Renal pelvis (tissue), 4 donors: ENCODE results near the gene LRTM2. TPM values are rescaled to one million over a fixed set of nuclear protein-coding genes. Genes with fewer than 3 reads are reported as not detected.
"Not testable (repeated sequence)": the region's sequence is repeated elsewhere in the genome, so short reads cannot be mapped to it uniquely, and the experiment has no call there.

Experiments used
- DNase-seq: peaks from one replicate; pipeline ENCODE4 v3.0.0-alpha.2; 2013
- polyA plus RNA-seq, 3 donors: library from polyadenylated mRNA; unstranded; fragments of 120-200 nt; gene quantifications; one replicate each; pipeline ENCODE4 v1.2.1, GENCODE V29; 2013; ENCODE audit not compliant: insufficient read length in 3 of 3

The LRTM2 gene
- polyA plus RNA-seq, 3 donors, result 0.13 to 0.75 (median 0.67) TPM

DNA sequence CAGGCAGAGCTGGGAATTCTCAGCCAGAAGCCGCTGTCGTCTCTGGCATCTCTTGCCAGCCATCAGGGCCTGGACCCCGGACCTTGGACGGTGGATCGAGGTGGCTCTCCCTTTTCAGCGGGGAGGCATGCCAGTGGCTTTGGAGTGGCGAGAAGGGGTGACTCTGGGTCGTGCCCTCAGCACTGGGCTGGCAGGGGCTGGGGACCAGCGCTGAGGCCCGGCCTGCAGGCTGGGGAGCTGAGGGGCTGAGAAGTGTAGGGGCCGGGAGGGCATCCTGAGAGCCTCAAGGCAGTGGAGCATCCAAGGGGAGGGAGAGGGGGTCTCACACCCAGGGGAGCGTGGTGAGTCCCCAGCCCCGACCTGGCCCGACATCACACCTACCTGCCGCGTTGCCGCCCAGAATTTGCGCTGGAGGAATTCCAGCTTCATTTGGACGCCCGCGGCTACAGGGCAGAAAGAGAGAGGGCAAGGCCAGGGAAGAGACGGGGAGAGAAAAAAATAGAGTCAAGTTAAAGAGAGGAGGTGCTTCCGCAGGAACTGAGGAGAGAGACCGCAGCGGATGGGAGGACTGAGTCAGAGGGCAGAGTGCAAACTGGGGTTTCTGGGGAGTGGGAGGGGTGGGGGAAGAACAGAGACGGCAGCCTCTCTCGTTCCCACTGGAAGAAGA is 9.0 kb upstream of the LRTM2 start:
- no peak for DNase-seq

DNA sequence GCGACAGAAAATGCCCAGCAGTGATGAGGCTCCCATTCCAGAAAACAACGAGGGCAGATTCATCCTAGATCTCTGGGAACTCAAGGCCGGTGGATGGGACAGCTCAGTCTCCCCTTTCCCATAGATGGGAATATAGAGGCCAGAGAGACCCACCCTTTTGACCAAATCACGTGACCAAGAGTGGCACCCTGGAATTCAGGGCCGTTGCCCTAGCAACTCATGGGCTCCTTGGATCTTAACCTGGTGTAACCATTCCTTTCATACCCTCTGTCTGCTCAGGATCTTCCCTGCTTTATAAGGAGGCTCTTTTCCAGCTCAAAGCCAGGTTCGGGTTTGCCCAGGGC is 8.4 kb upstream of the LRTM2 start:
- DNase-seq, result no peak

DNA sequence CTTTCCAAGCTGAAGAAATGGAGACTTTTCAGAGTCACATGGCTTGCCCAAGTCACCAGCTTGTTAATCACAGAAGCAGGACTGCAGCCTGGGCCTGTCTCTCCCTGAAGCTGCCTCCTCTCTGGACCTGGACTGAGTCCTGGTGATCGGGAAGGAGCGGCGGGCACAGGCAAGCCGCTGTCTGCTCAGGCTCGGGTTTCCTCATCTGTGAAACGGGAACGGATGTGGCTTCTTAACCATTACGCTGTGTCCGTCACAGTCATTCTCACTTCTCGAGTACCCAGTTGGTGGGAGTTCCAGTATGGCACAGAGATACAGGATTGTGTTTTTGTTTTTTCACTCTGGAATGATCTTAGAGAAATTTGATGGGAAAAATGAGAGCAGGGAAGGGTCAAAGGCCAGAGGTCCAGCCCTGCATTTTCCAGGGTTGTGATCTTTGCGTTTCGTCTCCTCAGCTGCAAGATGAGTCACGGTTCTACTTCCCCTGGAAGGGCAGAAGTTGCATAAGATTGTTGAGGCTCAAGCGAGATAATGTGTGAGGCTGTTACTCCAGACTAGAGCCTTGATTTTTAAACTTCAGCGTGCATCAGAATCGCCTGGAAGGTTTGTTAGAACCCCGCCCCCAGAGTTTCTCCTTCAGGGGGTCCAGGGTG is 7.6 kb upstream of the LRTM2 start:
- DNase-seq, result no peak

DNA sequence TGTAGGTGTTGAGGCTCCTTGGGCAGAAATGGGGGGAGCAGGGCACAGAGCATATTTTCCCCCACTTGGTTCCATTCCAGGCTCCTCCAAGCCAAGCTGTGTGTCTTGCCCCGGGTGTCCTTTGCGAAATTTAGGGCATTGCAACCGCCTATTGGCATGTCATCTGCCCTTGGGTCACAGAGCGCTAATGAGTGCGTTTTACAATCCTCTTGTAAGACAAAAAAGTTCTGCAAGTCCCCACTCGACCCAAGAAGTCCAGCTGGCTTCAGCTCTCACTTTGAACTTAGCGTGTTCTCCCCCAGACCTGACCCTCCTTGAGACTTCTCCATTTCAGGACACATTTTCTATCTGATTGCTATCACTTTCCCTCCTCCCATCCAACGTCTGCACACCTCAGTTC is 6.1 kb upstream of the LRTM2 start:
- DNase-seq, result no peak

DNA sequence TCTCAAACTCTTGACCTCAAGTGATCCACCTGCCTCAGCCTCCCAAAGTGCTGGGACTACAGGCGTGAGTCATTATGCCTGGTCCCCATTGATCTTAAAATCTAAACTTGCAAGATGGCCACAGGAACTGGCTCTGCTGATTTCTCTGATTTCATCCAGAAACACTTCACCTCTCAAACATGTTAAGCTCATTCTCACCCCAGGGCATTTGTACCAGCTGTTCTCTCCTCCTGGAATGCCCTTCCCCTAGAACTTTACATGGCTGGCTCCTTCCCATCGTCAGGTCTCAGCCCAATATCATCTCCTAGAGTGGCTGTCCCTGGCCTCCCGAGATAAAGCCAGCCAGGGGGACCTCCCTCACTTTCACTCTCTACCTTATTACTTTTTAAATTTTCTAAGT is 5.3 kb upstream of the LRTM2 start:
- DNase-seq, result no peak

DNA sequence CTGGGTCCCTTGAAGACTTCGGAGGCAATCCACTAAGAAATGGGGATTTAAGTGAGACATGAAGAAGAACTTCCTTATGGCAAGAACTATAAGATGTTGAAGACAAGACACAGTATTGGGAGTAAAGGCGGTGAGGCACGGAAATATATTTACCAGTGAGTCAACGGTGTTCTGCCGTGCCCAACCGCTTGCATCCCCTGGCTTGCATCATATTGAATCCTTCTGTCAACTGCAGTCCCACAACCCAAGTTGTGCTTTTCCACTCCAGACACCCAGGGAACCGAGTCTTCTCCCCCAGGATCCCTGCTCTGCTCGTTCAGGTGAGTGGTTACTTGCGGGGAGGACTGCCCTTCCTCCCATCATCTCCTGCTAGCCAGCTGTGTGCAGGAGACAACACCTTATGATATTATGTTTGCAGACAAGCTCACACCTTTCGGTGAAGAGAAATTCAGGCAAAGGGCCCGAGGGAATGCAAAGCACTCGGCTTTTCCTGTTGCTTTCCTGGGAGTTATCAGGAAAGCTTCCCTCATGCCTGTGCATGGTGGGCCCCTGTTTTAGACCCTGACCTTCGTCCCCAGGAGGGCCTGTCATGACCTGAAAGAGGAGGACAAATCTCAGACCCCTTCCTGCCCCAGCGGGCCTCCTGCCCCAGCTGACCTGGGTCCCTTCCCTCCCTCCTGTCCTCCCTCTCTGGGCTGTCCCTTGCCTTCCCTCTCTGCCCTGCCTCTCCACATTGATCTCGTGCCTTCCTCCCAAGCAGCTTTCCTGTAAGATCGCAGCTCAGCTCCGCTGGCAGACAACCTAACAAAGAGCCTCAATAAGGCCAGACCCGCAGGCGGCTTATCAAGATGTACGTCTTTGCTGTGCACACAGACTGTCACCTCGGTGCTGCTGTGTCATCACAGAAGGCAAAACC is 4.3 kb upstream of the LRTM2 start:
- no peak for DNase-seq

DNA sequence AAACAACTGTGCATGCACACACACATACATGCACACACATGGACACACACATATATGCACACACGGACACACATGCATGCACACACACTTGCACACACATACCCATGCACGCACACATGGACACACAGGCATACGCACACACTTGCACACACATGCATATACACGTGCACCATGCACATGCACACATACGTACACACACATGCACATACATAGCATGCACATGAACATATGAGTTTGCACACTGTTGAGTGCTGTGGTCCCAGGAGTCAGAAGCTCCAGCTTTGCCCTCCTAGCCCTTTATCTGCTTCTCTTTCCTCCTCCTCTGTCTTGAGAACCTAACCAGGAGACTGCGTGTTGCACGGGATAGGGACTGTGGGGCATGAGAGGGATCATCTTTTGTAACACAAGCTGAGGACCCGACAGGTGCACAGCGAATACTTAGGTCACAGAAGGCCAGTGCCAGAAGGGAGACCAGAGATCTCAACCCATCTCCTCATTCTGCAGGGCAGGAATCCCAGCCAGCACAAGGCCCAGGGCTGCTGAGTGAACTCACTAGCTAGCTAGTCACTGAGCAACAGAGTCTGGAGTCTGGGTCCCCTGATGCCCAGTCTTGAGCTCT is 3.5 kb upstream of the LRTM2 start:
- DNase-seq, result no peak

DNA sequence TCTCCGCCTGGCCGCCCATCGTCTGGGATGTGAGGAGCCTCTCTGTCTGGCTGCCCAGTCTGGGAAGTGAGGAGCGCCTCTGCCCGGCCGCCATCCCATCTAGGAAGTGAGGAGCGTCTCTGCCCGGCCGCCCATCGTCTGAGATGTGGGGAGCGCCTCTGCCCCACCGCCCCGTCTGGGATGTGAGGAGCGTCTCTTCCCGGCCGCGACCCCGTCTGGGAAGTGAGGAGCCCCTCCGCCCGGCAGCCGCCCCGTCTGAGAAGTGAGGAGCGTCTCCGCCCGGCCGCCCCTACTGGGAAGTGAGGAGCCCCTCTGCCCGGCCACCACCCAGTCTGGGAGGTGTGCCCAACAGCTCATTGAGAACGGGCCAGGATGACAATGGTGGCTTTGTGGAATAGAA is 2.4 kb upstream of the LRTM2 start:
- DNase-seq, result not testable (repeated sequence)

DNA sequence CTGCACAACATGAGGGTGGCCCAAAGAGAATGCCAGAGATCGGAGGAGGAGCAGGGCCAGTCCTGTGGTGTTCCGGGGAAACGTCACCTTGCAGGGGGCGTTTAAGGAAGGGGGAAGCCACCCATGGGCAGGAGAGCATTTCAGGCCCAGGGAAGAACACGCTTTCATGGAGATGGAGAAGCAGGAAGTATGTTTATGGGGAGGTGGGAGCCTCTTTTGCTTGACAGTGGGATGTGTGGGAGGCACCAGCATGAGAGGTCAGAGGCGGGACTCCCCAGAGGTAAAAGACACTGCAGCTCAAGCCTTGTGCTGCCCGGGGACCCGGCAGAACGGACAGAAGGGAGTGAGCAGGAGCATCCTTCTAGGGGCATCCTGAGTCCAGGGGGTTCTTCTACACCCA is 1.3 kb upstream of the LRTM2 start:
- DNase-seq, result no peak

DNA sequence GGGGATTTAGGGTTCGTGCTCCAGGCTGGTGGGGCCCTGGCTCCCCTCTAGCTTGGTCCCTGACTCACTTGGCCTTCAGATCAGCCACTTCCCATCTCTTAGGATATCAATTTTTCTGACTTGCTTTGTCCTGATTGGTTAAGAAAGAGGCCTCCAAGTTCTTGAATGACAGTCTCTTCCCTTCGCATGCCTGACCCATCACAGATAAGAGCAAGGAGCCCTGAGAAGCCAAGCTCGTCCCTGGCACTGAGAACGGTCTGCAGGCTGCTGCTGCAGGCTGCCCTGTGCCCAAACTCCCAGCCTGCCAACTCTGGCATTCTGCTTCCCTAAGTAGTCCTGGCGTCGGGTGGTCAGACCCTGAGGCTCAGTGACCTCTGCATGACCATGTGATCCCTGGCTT is 794 bp upstream of the LRTM2 start:
- DNase-seq, result no peak

DNA sequence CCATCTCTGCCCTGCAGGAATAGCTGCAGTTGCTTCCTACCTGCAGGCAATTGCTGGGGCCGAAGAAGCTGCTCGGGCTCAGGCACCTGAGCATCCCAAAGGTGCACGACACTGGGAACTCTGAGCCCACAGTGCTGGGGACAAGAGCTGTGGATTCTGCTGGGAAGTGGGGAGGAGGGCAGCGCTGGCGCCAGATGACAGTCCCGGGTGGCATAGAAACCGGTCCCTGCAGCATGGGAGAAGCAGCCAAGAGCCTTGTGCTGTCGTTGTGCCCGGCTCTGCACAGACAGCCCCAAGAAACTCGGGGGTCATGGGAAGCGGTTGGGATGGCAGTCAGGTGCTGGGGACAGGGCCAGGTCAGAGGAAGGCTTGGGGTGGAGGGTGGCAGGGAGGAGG is 529 bp downstream of the LRTM2 start:
- no peak for DNase-seq

DNA sequence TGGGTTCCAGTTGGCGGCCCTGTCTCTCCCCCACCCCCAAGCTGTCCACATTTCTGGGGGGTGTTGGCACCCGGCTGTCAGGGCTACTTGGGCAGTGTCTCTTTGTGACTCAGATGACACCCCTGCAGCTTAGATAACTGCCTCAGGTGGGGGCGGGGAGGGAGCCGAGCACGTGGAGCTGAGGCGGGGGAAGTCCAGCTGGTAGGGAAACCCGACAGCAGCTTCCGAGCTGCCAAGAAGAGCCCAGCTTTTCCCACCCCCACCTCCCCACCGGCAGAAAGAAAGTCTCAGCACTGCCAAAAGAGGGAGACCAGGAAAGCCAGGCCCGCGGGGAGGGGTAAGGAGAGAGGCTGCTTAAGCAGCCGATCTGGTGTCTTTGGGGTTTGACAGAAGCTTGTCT is 1.4 kb downstream of the LRTM2 start:
- DNase-seq, result no peak

DNA sequence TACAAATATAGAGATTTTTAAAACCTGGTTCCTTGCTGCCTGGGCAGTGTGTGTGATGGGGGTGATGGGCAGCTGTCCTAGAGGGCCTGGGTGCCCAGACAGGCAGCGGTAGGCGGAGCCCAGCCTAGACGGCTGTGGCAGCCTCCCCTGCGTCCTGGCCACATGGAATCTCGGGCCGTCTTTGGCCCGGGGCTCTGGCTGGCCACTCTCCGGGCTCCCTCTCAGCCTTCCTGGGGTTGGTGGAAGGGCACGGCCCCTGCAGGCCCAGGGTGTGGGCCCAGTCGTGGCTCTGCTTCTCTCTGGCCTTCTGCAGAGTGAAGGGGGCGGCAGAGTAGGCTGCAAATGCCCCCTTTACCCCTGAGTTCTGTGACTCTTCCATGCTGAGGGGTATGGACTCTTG is 2.3 kb downstream of the LRTM2 start:
- DNase-seq, result no peak

DNA sequence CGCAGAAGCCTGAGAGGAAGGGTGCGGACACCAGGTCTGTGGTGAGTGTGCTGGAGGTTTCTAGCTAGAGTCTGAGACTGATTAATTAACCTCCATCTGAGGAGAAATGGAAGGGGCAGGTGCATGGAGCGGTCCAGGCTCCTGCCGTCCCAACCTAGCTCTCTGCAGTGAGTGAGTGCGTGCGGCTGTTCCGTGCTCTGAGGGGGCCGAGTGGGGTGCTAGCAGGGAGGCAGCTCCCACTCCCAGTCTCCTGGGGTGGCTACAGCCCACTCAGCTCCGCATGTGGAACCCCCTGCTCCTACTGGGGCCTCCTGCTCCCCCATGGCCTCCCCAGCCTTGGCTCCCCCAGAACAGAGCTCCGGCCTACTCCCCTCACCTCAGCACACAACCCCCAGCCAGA is 2.9 kb downstream of the LRTM2 start:
- DNase-seq, result no peak

DNA sequence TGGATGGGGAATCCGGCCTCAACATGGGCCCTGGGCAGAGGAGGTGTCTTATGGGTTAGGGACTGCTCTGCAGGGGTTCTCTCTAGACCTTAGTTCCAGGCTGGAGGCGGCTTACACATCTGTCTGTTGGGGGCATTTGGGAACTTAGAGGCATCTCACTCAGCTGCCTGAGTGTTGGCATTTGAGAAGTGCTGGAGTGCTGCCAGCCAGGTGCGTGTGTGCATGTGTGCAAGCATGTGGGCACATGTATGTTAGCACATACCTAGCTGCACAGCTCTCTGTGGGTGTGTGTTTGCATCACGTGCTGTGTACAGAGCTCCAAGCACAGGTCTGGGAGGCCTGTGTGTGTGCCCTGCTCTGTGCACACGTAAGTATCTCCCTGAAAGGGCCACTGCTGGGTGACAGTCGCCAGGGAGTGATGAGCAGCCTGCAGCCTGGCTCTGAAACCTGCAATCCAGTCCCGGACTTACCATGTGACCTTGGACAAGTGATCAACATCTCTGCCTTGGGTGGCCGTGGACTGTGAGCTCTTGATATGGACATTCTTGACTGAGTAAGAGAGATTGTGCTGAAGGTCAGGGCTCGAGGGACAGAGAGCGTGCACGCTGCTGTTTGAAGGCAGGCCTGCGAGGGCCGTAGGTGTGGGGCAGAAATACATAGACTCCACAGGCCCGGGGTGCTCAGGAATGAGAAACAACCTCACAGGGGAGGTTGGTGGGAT is 5.2 kb downstream of the LRTM2 start:
- DNase-seq, result no peak

DNA sequence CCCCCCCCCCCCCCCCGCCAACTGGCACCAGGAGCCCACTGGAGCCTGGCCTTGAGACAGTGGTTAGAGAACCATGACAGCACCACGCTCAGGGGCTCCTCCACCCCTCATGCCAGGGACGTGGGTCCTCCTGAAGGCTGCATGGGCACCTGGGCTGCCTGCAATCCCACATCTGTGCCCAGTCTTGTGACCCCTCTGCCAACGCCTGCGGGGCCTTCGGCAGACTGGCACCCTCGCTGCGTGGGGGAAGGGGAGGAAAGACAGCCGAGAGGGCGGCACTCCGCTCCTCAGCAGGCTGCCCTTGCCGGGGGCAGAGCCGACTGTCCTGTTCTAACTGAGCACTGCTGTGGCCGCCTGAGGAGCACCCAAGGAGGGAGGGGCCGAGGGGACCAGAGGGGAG is 6.0 kb downstream of the LRTM2 start:
- DNase-seq, result no peak

DNA sequence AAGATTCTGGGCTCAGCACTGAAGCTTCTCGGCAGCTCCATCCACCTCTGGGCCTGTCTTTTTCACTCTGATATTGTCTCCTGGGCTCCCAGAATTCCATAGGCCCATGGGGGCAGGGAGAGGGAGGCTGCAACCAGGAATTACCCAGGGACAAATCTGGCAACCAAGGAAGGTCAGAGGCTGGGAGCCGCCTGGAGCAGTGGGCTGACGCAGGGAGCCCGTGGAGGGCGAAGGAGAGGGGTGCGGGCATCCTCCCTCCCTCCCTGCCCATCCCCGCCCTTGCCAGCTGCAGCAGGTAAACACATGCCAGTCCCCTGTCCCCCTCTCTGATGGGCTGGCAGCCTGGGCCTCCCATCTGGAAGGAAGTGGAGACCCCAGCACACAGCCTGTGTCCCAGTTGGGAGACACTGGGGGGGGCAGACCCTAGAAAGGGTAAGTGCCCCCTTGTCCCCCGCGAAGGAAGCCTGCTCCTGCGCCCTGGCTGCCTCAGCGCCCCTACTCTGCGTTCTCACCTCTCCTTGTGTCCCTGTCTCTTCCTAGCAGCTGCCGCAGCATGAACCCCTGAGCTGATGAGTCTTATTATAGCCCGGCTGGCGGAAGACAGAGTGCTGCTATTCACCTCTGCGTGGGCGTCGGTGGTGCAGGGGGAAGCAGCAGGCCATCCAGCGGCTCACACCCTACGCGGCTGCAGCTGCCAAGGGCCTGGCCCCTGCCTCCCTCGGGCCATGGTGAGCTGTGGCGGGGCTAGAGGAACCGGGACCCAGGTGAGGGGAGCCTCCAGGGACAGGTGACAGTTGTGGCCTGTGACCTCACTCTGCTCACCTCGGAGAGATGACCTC is 6.7 kb downstream of the LRTM2 start:
- DNase-seq, result no peak

DNA sequence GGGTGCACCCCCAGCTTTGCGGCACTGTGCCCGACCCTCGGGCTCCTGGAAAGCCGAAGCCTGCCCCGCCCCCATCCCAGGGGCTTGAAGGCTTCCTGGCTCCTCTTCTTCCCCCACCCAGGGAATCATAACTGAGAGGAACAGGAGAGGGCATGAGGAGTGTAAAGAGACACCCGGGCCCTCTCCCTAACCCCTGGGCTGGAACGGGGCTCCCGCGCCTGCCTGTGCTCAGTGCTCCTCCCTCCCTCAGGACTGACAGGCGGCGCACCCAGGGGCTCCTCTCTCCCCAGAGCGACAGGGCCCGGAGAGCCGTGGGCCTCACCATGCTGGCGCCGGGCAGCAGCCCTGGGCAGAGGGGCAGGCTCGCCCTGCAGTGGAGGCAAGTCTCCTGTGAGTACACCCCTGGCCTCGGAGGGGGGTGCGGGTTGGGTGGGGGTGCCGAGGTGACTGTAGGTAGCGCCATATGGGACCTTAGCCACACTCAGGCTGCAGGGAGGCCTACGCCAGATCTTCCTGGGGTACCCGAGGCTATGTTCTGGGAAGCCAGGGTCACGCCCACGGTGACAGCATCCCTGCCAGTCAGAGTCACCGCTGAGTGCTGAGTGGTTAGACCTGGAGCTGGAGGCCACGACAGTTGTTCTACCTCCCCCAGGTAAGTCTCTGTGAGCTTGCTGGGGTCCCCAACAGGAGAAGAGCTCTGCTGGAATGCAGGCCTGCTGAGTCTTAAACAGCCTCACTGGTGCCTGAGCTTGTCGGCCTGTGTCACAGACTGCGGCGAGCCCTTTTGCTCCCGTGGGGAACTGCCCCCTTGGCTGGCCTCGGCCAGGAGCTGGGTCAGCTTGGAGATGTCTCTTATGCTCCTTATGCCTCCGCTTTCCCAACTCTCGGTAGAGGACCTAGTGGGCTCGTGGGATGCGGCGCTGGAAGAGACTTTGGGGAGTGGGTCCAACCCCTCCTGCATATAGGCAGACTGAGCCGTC is 7.8 kb downstream of the LRTM2 start:
- no peak for DNase-seq

DNA sequence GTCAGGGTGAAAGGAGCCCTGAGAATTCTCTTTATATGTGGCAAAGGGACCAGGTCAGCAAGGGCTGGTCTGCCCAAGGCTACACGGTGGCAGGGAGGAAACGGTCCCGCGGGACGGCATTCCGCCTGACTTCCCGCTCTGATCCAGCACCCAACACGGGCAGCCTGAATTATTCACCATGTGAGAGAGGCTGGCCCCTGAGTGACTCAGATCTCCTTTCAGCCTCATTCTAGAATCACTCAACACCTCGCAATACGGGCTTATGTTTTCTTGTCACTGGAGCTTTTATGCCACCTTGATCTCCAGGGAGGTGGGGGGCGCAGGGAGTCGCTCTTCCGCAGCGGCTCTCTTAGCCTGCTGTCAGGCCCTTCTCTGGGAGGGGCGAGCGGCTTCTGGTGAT is 8.5 kb downstream of the LRTM2 start:
- DNase-seq, result no peak
